Measurements from ENCODE around the gene EFCAB6. TPM values are rescaled to one million over a fixed set of nuclear protein-coding genes. Genes with fewer than 3 reads are reported as not detected.

EFCAB6 gene
- total and polyA plus RNA-seq, 2 of the 4 experiments (the other 2 are of a cell fraction): 0.44 to 1.1 TPM

DNA sequence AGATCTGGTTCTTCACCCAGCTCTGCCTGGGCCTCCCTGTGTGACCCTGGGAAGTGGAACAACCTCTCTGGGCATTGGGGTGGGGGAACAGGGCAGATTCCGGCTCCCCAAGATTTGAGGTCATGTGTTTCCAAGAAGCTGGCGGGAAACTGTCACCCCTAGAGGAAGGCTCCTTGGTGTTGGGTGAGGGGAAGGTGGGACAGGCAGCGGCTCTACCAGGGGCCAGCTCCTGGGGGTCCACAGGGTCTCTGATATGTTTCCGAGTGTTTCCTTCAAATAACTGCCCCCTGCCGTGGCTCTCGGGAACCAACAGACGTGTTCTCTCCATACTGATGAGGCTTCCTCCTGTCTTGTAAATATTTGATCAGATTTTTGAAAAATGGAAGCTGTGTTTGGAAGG is 321.8 kb downstream of the EFCAB6 start:
- POLR2A ChIA-PET (ENCODE audit: unreplicated experiment): no interaction called here
- BruUV-seq (replicated peaks): no TSS peak
- TF ChIP-seq FOS (IDR thresholded peaks at IDR 0.05; ENCODE audit: low read depth, low read length): no peak
- TF ChIP-seq, protein P1, sequence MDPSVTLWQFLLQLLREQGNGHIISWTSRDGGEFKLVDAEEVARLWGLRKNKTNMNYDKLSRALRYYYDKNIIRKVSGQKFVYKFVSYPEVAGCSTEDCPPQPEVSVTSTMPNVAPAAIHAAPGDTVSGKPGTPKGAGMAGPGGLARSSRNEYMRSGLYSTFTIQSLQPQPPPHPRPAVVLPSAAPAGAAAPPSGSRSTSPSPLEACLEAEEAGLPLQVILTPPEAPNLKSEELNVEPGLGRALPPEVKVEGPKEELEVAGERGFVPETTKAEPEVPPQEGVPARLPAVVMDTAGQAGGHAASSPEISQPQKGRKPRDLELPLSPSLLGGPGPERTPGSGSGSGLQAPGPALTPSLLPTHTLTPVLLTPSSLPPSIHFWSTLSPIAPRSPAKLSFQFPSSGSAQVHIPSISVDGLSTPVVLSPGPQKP (IDR thresholded peaks at IDR 0.05; ENCODE audit: borderline replicate concordance, low read depth, low read length): no peak
- TF ChIP-seq RFX5 (IDR thresholded peaks at IDR 0.05; ENCODE audit: low read depth, low read length): no peak
- TF ChIP-seq CEBPB (IDR thresholded peaks at IDR 0.05; ENCODE audit: low read depth, low read length): no peak
- TF ChIP-seq POLR2A (IDR thresholded peaks at IDR 0.05; ENCODE audit: low read depth, low read length): no peak
- no peak for TF ChIP-seq MXI1 (IDR thresholded peaks at IDR 0.05; ENCODE audit: borderline replicate concordance, low read depth, low read length)
- TF ChIP-seq SMC3 (IDR thresholded peaks at IDR 0.05; ENCODE audit: low read depth, low read length): no peak
- TF ChIP-seq RCOR1 (IDR thresholded peaks at IDR 0.05; ENCODE audit: insufficient replicate concordance, low read length): no peak
- TF ChIP-seq, protein P2, sequence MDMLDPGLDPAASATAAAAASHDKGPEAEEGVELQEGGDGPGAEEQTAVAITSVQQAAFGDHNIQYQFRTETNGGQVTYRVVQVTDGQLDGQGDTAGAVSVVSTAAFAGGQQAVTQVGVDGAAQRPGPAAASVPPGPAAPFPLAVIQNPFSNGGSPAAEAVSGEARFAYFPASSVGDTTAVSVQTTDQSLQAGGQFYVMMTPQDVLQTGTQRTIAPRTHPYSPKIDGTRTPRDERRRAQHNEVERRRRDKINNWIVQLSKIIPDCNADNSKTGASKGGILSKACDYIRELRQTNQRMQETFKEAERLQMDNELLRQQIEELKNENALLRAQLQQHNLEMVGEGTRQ (IDR thresholded peaks at IDR 0.05; ENCODE audit: low read depth, low read length): no peak
- TF ChIP-seq NFE2L2 (IDR thresholded peaks at IDR 0.05; ENCODE audit: low read depth, low read length): no peak
- no peak for TF ChIP-seq RAD21 (IDR thresholded peaks at IDR 0.05; ENCODE audit: low read length)

More for the DNA sequence above, 321.8 kb downstream of the EFCAB6 start:
- Histone ChIP-seq H4K5ac (ENCODE audit: low read depth, low read length) (no peak overlapping the region), H3K9me3 (ENCODE audit: control insufficient read depth, insufficient read depth, low read length) (peaks cover 7% of the 10 kb centered on the region; the same call in 1 of the 2 replicates), H2BK20ac (ENCODE audit: low read depth, low read length) (no peak overlapping the region), H3K27ac (ENCODE audit: insufficient read depth, low read length) (no peak overlapping the region), H2BK15ac (ENCODE audit: low read depth, low read length) (no peak overlapping the region), H3K36me3 (ENCODE audit: control insufficient read depth, insufficient read depth, low read length) (no peaks in the 10 kb centered on the region), H2BK5ac (ENCODE audit: low read depth, low read length, poor library complexity, severe bottlenecking) (no peak overlapping the region), H2AK5ac (ENCODE audit: low read depth, low read length) (no peak overlapping the region), H3K14ac (replicated peaks; ENCODE audit: low read depth, low read length) (no peak overlapping the region), H2AK9ac (replicated peaks; ENCODE audit: low read depth, low read length, poor library complexity) (no peak overlapping the region), H3K4me3 (ENCODE audit: insufficient read depth, low read depth, low read length) (no peak overlapping the region), H3K23ac (ENCODE audit: low read depth, low read length) (no peak overlapping the region), H3K27me3 (ENCODE audit: control insufficient read depth, insufficient read depth, low read length) (no peaks in the 10 kb centered on the region), H4K20me1 (ENCODE audit: insufficient read depth, low read length) (no peaks in the 10 kb centered on the region), H4K91ac (ENCODE audit: insufficient read depth, low read depth, low read length) (no peak overlapping the region), H3K79me1 (ENCODE audit: low read depth in 1 of 2, low read length in 2 of 2) (no peaks in the 10 kb centered on the region), H2BK120ac (ENCODE audit: low read depth, low read length) (no peak overlapping the region), H3K9me1 (ENCODE audit: insufficient read depth, low read length) (no peaks in the 10 kb centered on the region), H3K56ac (ENCODE audit: extremely low read depth, insufficient read depth, low read length) (no peak overlapping the region), H3K9ac (ENCODE audit: low read depth, low read length) (no peak overlapping the region), H3K18ac (ENCODE audit: low read depth, low read length) (no peak overlapping the region), H3K4me1 (ENCODE audit: control insufficient read depth, insufficient read depth, low read length) (no peaks in the 10 kb centered on the region), H4K8ac (ENCODE audit: low read depth in 2 of 2, low read length in 2 of 2) (no peak overlapping the region), H2AFZ (replicated peaks; ENCODE audit: low read length, poor library complexity) (no peak overlapping the region), H3K4me2 (ENCODE audit: low read depth, low read length) (no peak overlapping the region), H3K4ac (ENCODE audit: low read depth, low read length) (no peak overlapping the region)
- DNase-seq (no peak), ATAC-seq (ENCODE audit: low read depth) (no peak)
- CTCF ChIA-PET: no interaction called here
- in situ Hi-C loops (cut with MboI; ENCODE audit: low sequenced_read_pairs): no loop called here
- dilution Hi-C loops (cut with HindIII; ENCODE audit: low sequenced_read_pairs, unreplicated experiment): no loop called here
- WGBS, 2 experiments (ENCODE audit: extremely low coverage in 2 of 2, insufficient read length in 1 of 2): 100% methylated on average over 1 of the region's 7 CpGs; no CpG with 5 or more reads in 1 of the 2 experiments
- intact Hi-C loops (cut with micrococcal nuclease): no loop called here
